Iris pigment epithelial cell (primary cell): ENCODE data around the gene HBS1L.

Source experiments
- DNase-seq: peaks from one replicate; pipeline ENCODE4 v3.0.0-alpha.2; 2011; ENCODE audit warnings: low read depth

The HBS1L gene

DNA sequence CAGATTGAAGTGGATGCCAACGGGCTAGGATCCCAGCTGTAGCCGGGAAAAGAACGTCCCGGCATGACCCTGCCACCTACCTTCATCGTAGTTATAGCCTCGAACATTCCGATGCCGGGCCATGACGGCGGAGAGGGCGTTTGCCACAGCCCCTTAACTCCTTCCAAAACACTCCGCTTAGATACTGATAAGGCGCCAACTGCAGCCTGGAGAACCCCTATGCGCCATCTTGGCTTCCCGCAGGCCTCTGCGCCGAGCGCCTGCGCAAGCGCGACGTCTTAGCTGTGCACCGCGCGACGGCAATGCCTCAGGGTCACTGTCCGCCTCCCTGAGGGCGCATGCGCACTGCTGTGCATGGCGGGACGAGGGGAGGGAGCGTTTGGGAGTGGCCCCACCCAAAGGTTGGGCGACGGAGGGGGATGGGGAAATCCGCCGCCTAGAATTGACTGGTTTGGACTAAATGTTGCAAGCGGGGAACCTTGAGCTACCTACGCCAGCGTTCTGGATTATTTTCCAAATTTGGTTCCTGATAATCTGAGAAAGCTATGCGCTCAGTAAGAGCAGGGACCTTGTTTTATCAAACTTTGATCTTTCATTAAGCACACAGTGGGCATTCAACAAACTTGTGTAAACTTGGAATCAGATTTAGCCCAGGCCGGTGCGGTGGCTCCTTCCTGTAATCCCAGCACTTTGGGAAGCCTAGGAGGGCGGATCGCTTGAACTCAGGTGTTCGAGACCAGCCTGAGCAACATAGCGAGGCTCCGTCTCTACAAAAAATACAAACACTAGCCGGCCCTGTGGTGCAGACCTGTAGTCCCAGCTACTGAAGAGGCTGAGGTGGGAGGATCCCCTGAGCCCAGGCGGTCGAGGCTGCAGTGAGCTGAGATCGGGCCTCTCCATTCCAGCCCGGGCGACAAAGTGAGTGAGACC is at the start of gene HBS1L:
TSS of gene HBS1L (minus strand) at position 254 of the 930 bp plus-strand sequence. CDS start at position 123, 131 bp downstream.
- peak; percentile 97 for DNase-seq

DNA sequence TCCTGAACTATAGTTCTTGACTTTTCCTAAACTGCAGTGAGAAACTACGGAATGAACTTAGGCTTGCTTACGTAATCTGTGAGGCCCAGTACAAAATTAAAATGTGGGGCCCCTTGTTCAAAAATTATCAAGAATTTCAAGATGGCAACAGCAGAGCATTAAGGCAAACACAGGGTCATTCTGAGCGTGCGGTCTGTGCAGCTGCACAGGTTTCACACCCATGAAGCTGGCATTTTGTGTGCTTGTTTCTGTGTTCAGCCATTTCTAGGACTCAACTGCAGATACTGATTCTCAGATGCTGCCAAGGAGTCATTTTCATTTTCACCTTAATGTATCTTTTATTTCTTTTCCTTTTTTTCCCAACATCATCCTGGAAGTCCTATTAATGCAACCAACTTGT is 49.6 kb upstream of the HBS1L start:
- DNase-seq, result no peak

- DNase-seq, result no peak
These were observed 47.6 kb upstream of the HBS1L start for GRCh38 chr6:135102191-135102590.

DNA sequence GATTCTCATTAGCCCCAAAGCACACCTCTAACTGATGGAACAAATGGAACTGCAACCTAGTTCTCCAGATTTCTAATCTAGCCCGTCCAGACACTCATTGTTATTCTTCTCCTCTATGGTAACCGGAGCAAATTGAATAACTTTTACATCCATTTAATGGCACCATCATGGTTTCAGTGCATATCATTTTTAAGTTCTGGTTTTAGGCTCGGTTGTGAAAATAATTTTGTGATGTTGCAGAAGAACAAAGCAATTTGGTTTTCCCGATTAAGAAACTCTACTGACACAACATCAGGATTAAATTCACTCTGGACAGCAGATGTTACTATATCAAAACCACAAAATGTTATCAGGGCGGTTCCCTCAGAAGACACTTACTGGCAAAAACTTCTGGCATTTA is 42.5 kb upstream of the HBS1L start:
- DNase-seq, result no peak

GRCh38 chr6:135096403-135097130 is 41.9 kb upstream of the HBS1L start:
- no peak for DNase-seq

DNA sequence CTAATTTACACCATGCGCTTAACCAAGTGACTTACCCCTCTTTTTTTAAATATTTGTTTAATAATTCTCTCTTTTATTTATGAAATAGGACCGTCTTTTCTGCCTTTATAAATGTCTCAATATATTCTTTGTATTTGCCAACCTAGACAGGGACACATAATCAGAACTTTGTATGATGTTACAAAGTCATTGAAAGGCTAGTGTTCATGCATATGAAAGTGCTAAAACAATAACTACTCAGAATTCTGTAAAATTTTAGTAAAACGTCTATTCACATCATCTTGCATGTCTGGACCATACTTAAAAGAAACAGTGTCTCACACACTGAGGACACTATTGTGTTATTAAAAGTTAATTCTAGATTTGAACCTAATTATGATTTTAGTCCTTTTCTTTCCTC is 41.1 kb upstream of the HBS1L start:
- DNase-seq, result no peak

GRCh38 chr6:135094403-135094821 is 39.8 kb upstream of the HBS1L start:
- DNase-seq, result peak; percentile 21

DNA sequence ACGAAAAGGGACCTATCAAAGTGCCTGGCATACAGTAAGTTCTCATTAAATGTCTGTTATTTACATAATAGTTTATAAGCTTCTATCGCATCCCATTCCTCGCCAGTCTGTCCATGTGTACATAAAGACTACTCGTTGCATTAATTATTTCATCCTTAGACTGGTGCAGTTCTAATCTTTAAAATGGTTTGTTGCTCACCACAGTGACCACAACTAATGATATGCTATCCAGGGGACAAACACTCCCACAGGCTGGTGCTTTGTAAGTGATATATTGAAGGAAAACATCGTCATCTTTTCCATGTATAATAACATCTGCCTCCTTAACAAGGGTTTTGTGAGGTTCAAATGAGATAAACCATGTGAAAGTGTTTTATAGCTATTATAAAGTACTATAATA is 39.0 kb upstream of the HBS1L start:
- no peak for DNase-seq

GRCh38 chr6:135092724-135093123 is 38.1 kb upstream of the HBS1L start:
- no peak for DNase-seq

- no peak for DNase-seq
These were observed 36.2 kb upstream of the HBS1L start for GRCh38 chr6:135090819-135091218.

- DNase-seq, result no peak
These were observed 35.3 kb upstream of the HBS1L start for GRCh38 chr6:135089901-135090300.

GRCh38 chr6:135088818-135089809 is 34.5 kb upstream of the HBS1L start:
- DNase-seq, result peak; percentile 92

DNA sequence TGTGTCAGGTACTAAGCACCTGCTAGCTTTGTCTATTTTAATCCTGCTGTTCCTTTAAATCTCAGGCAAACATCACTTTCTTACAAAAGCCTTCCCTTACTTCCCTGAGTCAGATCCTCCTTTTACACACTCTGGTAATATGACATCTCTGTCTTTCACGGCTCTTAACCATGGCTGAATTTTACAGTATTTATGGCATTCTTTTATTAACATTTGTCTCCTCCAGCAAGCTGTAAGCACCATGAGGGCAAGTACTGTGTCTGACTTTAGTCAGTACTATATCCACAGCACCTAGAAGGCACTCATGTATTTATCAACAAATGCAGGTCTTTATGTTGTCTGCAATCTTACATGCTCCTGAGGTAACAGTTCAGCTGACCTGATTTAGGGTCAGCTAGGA is 33.7 kb upstream of the HBS1L start:
- DNase-seq, result no peak

- DNase-seq, result no peak
These were observed 33.2 kb upstream of the HBS1L start for GRCh38 chr6:135087803-135088202.

GRCh38 chr6:135087403-135087802 is 32.8 kb upstream of the HBS1L start:
- DNase-seq, result no peak

- no peak for DNase-seq
These were observed 31.8 kb upstream of the HBS1L start for GRCh38 chr6:135086414-135086764.

- no peak for DNase-seq
These were observed 31.2 kb upstream of the HBS1L start for GRCh38 chr6:135085700-135086413.

DNA sequence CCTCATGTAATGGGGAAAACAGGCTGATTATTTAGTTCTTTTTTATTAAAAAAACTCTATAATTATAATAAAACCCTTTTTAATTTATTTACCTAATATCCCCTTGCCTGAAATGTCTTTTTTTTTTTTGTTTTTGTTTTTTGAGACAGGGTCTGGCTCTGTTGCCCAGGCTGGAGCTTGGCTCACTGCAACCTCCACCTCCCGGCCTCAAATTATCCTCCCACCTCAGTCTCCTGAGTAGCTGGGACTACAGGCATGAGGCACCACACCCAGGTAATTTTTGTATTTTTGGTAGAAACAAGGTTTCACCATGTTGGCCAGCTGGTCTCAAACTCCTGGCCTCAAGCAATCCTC is 30.3 kb upstream of the HBS1L start:
- DNase-seq, result no peak

- DNase-seq, result no peak
These were observed 29.6 kb upstream of the HBS1L start for GRCh38 chr6:135084001-135084915.

GRCh38 chr6:135081966-135082365 is 27.3 kb upstream of the HBS1L start:
- DNase-seq, result no peak
